H1 (cell line): ENCODE measurements around the gene BAZ2B. TPM values are rescaled to one million over a fixed set of nuclear protein-coding genes. Genes with fewer than 3 reads are reported as not detected.

Experiments used
- CTCF ChIA-PET: fragments of 300-600 bp; sonication (Branson Sonifier 250); formaldehyde crosslinking; loops from one replicate; lab custom pipeline; 2021; ENCODE audit not compliant: partially characterized antibody; lab: Charles Lee
- POLR2A ChIA-PET: fragments of 300-600 bp; sonication (Branson Sonifier 250); formaldehyde crosslinking; loops from one replicate; lab custom pipeline; 2021; ENCODE audit warnings: inconsistent platforms; ENCODE audit not compliant: partially characterized antibody; lab: Charles Lee
- DNase-seq, 2 experiments: peaks; one replicate each; pipeline versions ENCODE4 v3.0.0 to v3.0.0-alpha.2; 2010 to 2022; ENCODE audit warnings: low spot score in 2 of 2, low read depth in 1 of 2, mixed read lengths in 1 of 2
- FAIRE-seq: peaks from 2 replicates; lab custom pipeline; 2011; peaks lifted over from hg19 to GRCh38; lab: Jason Lieb, UNC
- H2AFZ ChIP-seq: 2 replicates; pipeline ENCODE4 v1.8.1; 2012; ENCODE audit warnings: low read length, inconsistent platforms
- H2AK5ac ChIP-seq: 2 replicates; pipeline ENCODE4 v1.6.1; 2013; ENCODE audit warnings: low read depth, low read length
- H2BK120ac ChIP-seq: replicated peaks from 2 replicates; pipeline ENCODE3; 2013; ENCODE audit warnings: low read depth, low read length, inconsistent platforms
- H2BK12ac ChIP-seq: 2 replicates; pipeline ENCODE4 v1.6.1; 2013; ENCODE audit warnings: low read depth, low read length
- H2BK15ac ChIP-seq: 2 replicates; pipeline ENCODE4 v1.6.1; 2013; ENCODE audit warnings: low read length
- H2BK20ac ChIP-seq: 2 replicates; pipeline ENCODE4 v1.6.1; 2013; ENCODE audit warnings: low read length
- H2BK5ac ChIP-seq: 2 replicates; pipeline ENCODE4 v1.6.1; 2013; ENCODE audit warnings: low read depth, low read length
- H3K14ac ChIP-seq: 2 replicates; pipeline ENCODE4 v1.6.1; 2013; ENCODE audit warnings: inconsistent platforms; ENCODE audit not compliant: insufficient read length
- H3K18ac ChIP-seq: 2 replicates; pipeline ENCODE4 v1.6.1; 2013; ENCODE audit warnings: low read length; ENCODE audit errors: extremely low read depth
- H3K23ac ChIP-seq: 2 replicates; pipeline ENCODE4 v1.6.1; 2013; ENCODE audit warnings: inconsistent platforms; ENCODE audit not compliant: insufficient read length
- H3K23me2 ChIP-seq: 2 replicates; pipeline ENCODE4 v1.6.1; 2013; ENCODE audit warnings: low read depth, low read length
- H3K27ac ChIP-seq: 2 replicates; pipeline ENCODE4 v1.6.1; 2011; ENCODE audit warnings: low read depth, low read length, inconsistent platforms
- H3K27me3 ChIP-seq, 4 experiments: replicated peaks in 1 of 4; 1 replicate in 1 of 4; 2 replicates in 3 of 4; pipeline versions ENCODE4 v1.6.1 to v1.8.1; 2011 to 2013; ENCODE audit warnings: low read length in 3 of 4, mild to moderate bottlenecking in 3 of 4, inconsistent platforms in 2 of 4, mixed read lengths in 2 of 4, moderate library complexity in 1 of 4; ENCODE audit not compliant: control insufficient read depth in 3 of 4, insufficient read depth in 3 of 4; ENCODE audit errors: extremely low read depth in 1 of 4
- H3K36me3 ChIP-seq, 4 experiments: 2 replicates each; pipeline versions ENCODE4 v1.6.1 to v1.8.1; 2011 to 2013; ENCODE audit warnings: mild to moderate bottlenecking in 4 of 4, low read length in 3 of 4, moderate library complexity in 2 of 4, control low read depth in 1 of 4, inconsistent platforms in 1 of 4; ENCODE audit not compliant: insufficient read depth in 4 of 4, control insufficient read depth in 2 of 4
- H3K4ac ChIP-seq: replicated peaks from 2 replicates; pipeline ENCODE3; 2013; ENCODE audit warnings: low read length, low read depth, mixed read lengths, inconsistent platforms; ENCODE audit not compliant: insufficient read length
- H3K4me1 ChIP-seq, 4 experiments: replicated peaks in 1 of 4; 1 replicate in 1 of 4; 2 replicates in 3 of 4; pipeline versions ENCODE4 v1.6.1 to v1.8.1; 2011 to 2013; ENCODE audit warnings: low read length in 3 of 4, inconsistent platforms in 2 of 4, mixed read lengths in 1 of 4; ENCODE audit not compliant: insufficient read depth in 4 of 4, control insufficient read depth in 3 of 4
- H3K4me2 ChIP-seq, 2 experiments: 2 replicates each; pipeline versions ENCODE4 v1.6.1 to v1.8.1; 2011 to 2013; ENCODE audit warnings: low read depth in 2 of 2, low read length in 2 of 2, control low read depth in 1 of 2, inconsistent platforms in 1 of 2, mild to moderate bottlenecking in 1 of 2; ENCODE audit not compliant: insufficient read depth in 1 of 2
- H3K4me3 ChIP-seq, 4 experiments: fragments of 200-600, 300-600 bp in 1 of 4; sonication (generic), shearing (Covaris generic), sonication (Bioruptor Twin) in 1 of 4; 2 replicates each; pipeline versions ENCODE4 v1.5.1 to v1.8.1; 2011 to 2016; ENCODE audit warnings: low read length in 4 of 4, low read depth in 3 of 4, control low read depth in 2 of 4, inconsistent platforms in 2 of 4, mild to moderate bottlenecking in 2 of 4, mixed read lengths in 1 of 4, moderate library complexity in 1 of 4; ENCODE audit not compliant: insufficient read depth in 2 of 4; ENCODE audit errors: extremely low read depth in 1 of 4
- H3K56ac ChIP-seq: replicated peaks from 2 replicates; pipeline ENCODE3; 2013; ENCODE audit warnings: low read depth, mild to moderate bottlenecking, mixed read lengths, low read length, inconsistent platforms; ENCODE audit not compliant: insufficient read length
- H3K79me1 ChIP-seq: 2 replicates; pipeline ENCODE4 v1.6.1; 2013; ENCODE audit warnings: low read depth, low read length, control low read depth
- H3K79me2 ChIP-seq, 2 experiments: 2 replicates each; pipeline versions ENCODE4 v1.6.1 to v1.8.1; 2012 to 2013; ENCODE audit warnings: low read length in 2 of 2, mild to moderate bottlenecking in 2 of 2, inconsistent platforms in 1 of 2; ENCODE audit not compliant: insufficient read depth in 2 of 2, control insufficient read depth in 1 of 2
- H3K9ac ChIP-seq, 4 experiments: replicated peaks in 1 of 4; 1 replicate in 1 of 4; 2 replicates in 3 of 4; pipeline versions ENCODE4 v1.6.1 to v1.8.1; 2011 to 2013; ENCODE audit warnings: low read depth in 3 of 4, low read length in 3 of 4, control low read depth in 2 of 4, mild to moderate bottlenecking in 2 of 4, moderate library complexity in 2 of 4, inconsistent platforms in 1 of 4; ENCODE audit errors: extremely low read depth in 1 of 4
- H3K9me3 ChIP-seq, 2 experiments: 2 replicates each; pipeline versions ENCODE4 v1.6.1 to v1.8.1; 2012 to 2013; ENCODE audit warnings: mild to moderate bottlenecking in 2 of 2, moderate library complexity in 2 of 2, control low read depth in 1 of 2, inconsistent platforms in 1 of 2, low read depth in 1 of 2, low read length in 1 of 2, mixed read lengths in 1 of 2; ENCODE audit not compliant: insufficient read depth in 2 of 2
- H4K20me1 ChIP-seq, 2 experiments: replicated peaks in 1 of 2; 2 replicates each; pipeline versions ENCODE3 to v1.8.1; 2011 to 2013; ENCODE audit warnings: inconsistent platforms in 2 of 2, low read length in 2 of 2, mild to moderate bottlenecking in 1 of 2; ENCODE audit not compliant: insufficient read depth in 2 of 2, control insufficient read depth in 1 of 2
- H4K5ac ChIP-seq: 2 replicates; pipeline ENCODE4 v1.6.1; 2013; ENCODE audit warnings: low read length, low read depth, mixed read lengths, inconsistent platforms; ENCODE audit not compliant: insufficient read length
- H4K8ac ChIP-seq: 2 replicates; pipeline ENCODE4 v1.8.0; 2013; ENCODE audit warnings: mild to moderate bottlenecking, moderate library complexity, low read length, inconsistent platforms; ENCODE audit not compliant: insufficient read depth; ENCODE audit errors: extremely low read depth
- H4K91ac ChIP-seq: replicated peaks from 2 replicates; pipeline ENCODE3; 2013; ENCODE audit warnings: low read length, mixed read lengths, inconsistent platforms; ENCODE audit not compliant: insufficient read length
- CBX8 ChIP-seq: fragments of 300-800, 300-1000 bp; sonication (generic); IDR thresholded peaks from 2 replicates; pipeline ENCODE4 v1.7.1; 2016; ENCODE audit warnings: low read depth, low read length, borderline replicate concordance
- CHD2 ChIP-seq: IDR thresholded peaks from 2 replicates; pipeline ENCODE4 v1.6.1; 2012; ENCODE audit warnings: low read length, improper control_type of control experiment
- WGBS, 2 experiments: shearing (Covaris generic) in 1 of 2; methylation state at CpG; one replicate each; pipeline versions ENCODE4 v1.1.6 to v1.1.7; 2013 to 2015; ENCODE audit warnings: low lambda C conversion rate in 2 of 2, mixed read lengths in 2 of 2, inconsistent platforms in 1 of 2, low coverage in 1 of 2, missing lambda C conversion rate in 1 of 2; ENCODE audit not compliant: insufficient replicate concordance in 2 of 2, insufficient coverage in 1 of 2, insufficient read length in 1 of 2; ENCODE audit errors: extremely low coverage in 1 of 2, missing lambda C conversion rate in 1 of 2; 5-methylcytosine and 5-hydroxymethylcytosine counted together
- polyA plus RNA-seq, 7 experiments: library from polyadenylated mRNA; depleted of rRNA in 3 of 7; stranded (reverse) in 5 of 7; unstranded in 2 of 7; fragments of >200 nt in 5 of 7; fragments of 200-250 nt in 2 of 7; gene quantifications; 1 replicate in 5 of 7; 2 replicates in 1 of 7; 4 replicates in 1 of 7; pipeline versions ENCODE4 v1.2.1 to v1.2.3, GENCODE V29; 2011 to 2013; ENCODE audit warnings: missing spikeins in 2 of 7, mixed read lengths in 2 of 7
- total RNA-seq: library from RNA; stranded (reverse); fragmentation: NEBNext Ultra II Directional; extraction: Animal tissue kit (Norgen Biotek cat#: 25700); gene quantifications from 2 replicates; pipeline ENCODE4 v1.2.1, GENCODE V29; 2021

The BAZ2B gene
- total and polyA plus RNA-seq, 2 of the 8 experiments (the other 6 are each of a cell fraction or from before 2014, with no cell fraction given), result 15.2 to 46.3 TPM

GRCh38 chr2:159647667-159648066 is 31.3 kb upstream of the BAZ2B start:
- Histone ChIP-seq H2AK5ac (no peak overlapping the region), H2AFZ (no peak overlapping the region), H3K18ac (no peak overlapping the region), H3K9me3 (peaks cover 14 to 22% of the 10 kb centered on the region in 2 experiments), H3K27me3 (no peaks in the 10 kb centered on the region), H3K4me2 (no peak overlapping the region), H3K9ac (no peak overlapping the region), H3K4me1 (no peaks in the 10 kb centered on the region), H3K56ac (no peak overlapping the region), H3K23me2 (no peaks in the 10 kb centered on the region), H3K79me2 (no peaks in the 10 kb centered on the region), H4K20me1 (no peaks in the 10 kb centered on the region), H4K8ac (no peak overlapping the region), H2BK12ac (no peak overlapping the region), H3K4ac (no peak overlapping the region), H2BK5ac (no peak overlapping the region), H3K14ac (no peak overlapping the region), H2BK120ac (no peak overlapping the region), H2BK15ac (no peak overlapping the region), H3K27ac (no peak overlapping the region), H4K5ac (no peak overlapping the region), H2BK20ac (no peak overlapping the region), H3K79me1 (no peaks in the 10 kb centered on the region), H3K36me3 (peaks cover 0 to 2% (median 0%) of the 10 kb centered on the region in 4 experiments; a peak in 1 of 8 replicates), H3K4me3 (no peak overlapping the region), H4K91ac (no peak overlapping the region), H3K23ac (no peak overlapping the region)
- DNase-seq (no peak), FAIRE-seq (no peak)
- CTCF ChIA-PET, result interaction anchor here (0.7 kb wide), 1 partner anchor 56 kb away, joined by 3 read pairs; no protein-coding TSS in a partner anchor
- WGBS, 2 experiments, result 84% methylated on average over 2 of the region's 2 CpGs; no CpG with 5 or more reads in 1 of the 2 experiments
- POLR2A ChIA-PET, result interaction anchor here (1.1 kb wide), 1 partner anchor 32 kb away, joined by 4 read pairs; no protein-coding TSS in a partner anchor
- no peak for TF ChIP-seq CBX8
- no peak for TF ChIP-seq CHD2
